ENCODE data around the gene SIPA1L3. TPM values are rescaled to one million over a fixed set of nuclear protein-coding genes. Genes with fewer than 3 reads are reported as not detected.

Gene SIPA1L3
- total RNA-seq, 1 donor from 2014 or later, result 26.9 TPM

DNA sequence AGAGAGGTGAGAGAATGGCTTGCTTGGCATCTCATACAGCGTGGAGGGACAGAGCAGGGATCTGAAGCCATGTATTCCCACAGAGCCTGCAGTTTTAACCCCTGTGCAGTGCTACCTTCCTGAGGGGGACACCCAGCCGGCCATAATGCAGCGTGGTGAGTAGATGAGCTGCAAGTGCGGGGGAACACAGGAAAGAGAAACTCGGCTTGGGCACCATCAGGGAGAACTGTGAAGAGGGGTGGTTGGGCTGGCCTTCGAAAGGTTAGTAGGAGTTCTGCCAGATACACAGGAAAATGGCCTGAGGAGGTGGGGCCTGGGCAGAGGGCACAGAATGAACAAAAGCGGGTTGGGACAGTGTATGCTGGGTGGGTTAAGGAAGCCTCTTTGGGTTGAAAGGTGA is 88.3 kb downstream of the SIPA1L3 start:
- Histone ChIP-seq H3K4me1 (ENCODE audit: insufficient read depth, low read length) (peaks cover 35% of the 10 kb centered on the region), H3K9ac (ENCODE audit: low read length) (no peak overlapping the region), H3K27ac (ENCODE audit: low read depth, low read length) (no peak overlapping the region), H3K4me2 (ENCODE audit: low read length) (no peak overlapping the region), H3K27me3 (ENCODE audit: insufficient read depth, low read length) (no peaks in the 10 kb centered on the region), H3K9me3 (ENCODE audit: insufficient read depth, low read depth, low read length) (no peaks in the 10 kb centered on the region), H3K79me2 (ENCODE audit: insufficient read depth, low read length) (peaks cover 50% of the 10 kb centered on the region), H4K20me1 (ENCODE audit: insufficient read depth, low read length) (no peaks in the 10 kb centered on the region), H3K4me3 (ENCODE audit: insufficient read depth, low read depth, low read length) (no peak overlapping the region), H3K36me3 (ENCODE audit: insufficient read depth, low read length) (no peaks in the 10 kb centered on the region), H2AFZ (ENCODE audit: low read depth, low read length) (no peak overlapping the region)
- Mint-ChIP-seq H3K4me1 (ENCODE audit: low read depth, unreplicated experiment) (peaks cover 28% of the 10 kb centered on the region), H3K36me3 (ENCODE audit: low read depth, unreplicated experiment) (peaks cover 10% of the 10 kb centered on the region), H3K4me3 (ENCODE audit: unreplicated experiment) (no peak overlapping the region), H3K27me3 (ENCODE audit: low read depth, unreplicated experiment) (no peaks in the 10 kb centered on the region), H3K9me3 (ENCODE audit: unreplicated experiment) (no peaks in the 10 kb centered on the region), H3K27ac (ENCODE audit: unreplicated experiment) (no peak overlapping the region)
- TF ChIP-seq EZH2 (IDR thresholded peaks at IDR 0.05; ENCODE audit: insufficient read depth, low read length), result no peak
- TF ChIP-seq, protein P1, sequence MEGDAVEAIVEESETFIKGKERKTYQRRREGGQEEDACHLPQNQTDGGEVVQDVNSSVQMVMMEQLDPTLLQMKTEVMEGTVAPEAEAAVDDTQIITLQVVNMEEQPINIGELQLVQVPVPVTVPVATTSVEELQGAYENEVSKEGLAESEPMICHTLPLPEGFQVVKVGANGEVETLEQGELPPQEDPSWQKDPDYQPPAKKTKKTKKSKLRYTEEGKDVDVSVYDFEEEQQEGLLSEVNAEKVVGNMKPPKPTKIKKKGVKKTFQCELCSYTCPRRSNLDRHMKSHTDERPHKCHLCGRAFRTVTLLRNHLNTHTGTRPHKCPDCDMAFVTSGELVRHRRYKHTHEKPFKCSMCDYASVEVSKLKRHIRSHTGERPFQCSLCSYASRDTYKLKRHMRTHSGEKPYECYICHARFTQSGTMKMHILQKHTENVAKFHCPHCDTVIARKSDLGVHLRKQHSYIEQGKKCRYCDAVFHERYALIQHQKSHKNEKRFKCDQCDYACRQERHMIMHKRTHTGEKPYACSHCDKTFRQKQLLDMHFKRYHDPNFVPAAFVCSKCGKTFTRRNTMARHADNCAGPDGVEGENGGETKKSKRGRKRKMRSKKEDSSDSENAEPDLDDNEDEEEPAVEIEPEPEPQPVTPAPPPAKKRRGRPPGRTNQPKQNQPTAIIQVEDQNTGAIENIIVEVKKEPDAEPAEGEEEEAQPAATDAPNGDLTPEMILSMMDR (IDR thresholded peaks at IDR 0.05; ENCODE audit: insufficient read depth, low read depth, low read length), result no peak
- no peak for FAIRE-seq
- no peak for DNase-seq (ENCODE audit: low read depth)

DNA sequence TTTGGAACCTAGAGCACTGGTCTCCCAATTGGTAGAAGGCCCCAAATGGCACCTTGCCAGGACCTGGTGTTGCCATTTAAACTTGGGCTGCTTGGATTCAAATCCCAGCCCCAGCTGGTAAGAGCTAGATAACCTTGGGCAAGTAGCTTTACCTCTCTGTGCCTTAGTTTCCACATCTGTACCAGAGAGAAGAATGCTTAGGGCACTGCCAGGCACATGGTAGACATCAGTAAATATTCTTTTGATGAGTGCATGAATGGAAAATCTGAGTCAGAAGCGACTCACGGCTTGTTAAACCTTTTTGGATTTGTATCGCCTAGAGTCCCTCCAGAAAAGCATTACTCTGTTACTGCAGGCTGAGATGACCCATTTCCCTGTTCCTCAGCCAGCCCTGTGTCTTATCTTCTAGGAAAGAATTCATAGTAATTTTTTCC is 90.9 kb downstream of the SIPA1L3 start:
- Histone ChIP-seq H3K4me2 (ENCODE audit: low read length) (peak overlapping the region; percentile 42), H3K4me3 (ENCODE audit: insufficient read depth, low read depth, low read length) (no peak overlapping the region), H3K27ac (ENCODE audit: low read depth, low read length) (peak overlapping the region; percentile 98), H3K27me3 (ENCODE audit: insufficient read depth, low read length) (no peaks in the 10 kb centered on the region), H3K79me2 (ENCODE audit: insufficient read depth, low read length) (peaks cover 44% of the 10 kb centered on the region), H4K20me1 (ENCODE audit: insufficient read depth, low read length) (no peaks in the 10 kb centered on the region), H3K9me3 (ENCODE audit: insufficient read depth, low read depth, low read length) (no peaks in the 10 kb centered on the region), H3K9ac (ENCODE audit: low read length) (peak overlapping the region; percentile 82), H3K36me3 (ENCODE audit: insufficient read depth, low read length) (no peaks in the 10 kb centered on the region), H3K4me1 (ENCODE audit: insufficient read depth, low read length) (peaks cover 31% of the 10 kb centered on the region), H2AFZ (ENCODE audit: low read depth, low read length) (no peak overlapping the region)
- Mint-ChIP-seq H3K4me1 (ENCODE audit: low read depth, unreplicated experiment) (peaks cover 23% of the 10 kb centered on the region), H3K9me3 (ENCODE audit: unreplicated experiment) (no peaks in the 10 kb centered on the region), H3K36me3 (ENCODE audit: low read depth, unreplicated experiment) (peaks cover 10% of the 10 kb centered on the region), H3K27me3 (ENCODE audit: low read depth, unreplicated experiment) (no peaks in the 10 kb centered on the region), H3K27ac (ENCODE audit: unreplicated experiment) (peak overlapping the region; percentile 96), H3K4me3 (ENCODE audit: unreplicated experiment) (no peak overlapping the region)
- TF ChIP-seq EZH2 (IDR thresholded peaks at IDR 0.05; ENCODE audit: insufficient read depth, low read length), result no peak
- TF ChIP-seq, protein P1 (IDR thresholded peaks at IDR 0.05; ENCODE audit: insufficient read depth, low read depth, low read length), result no peak
- DNase-seq (ENCODE audit: low read depth), result peak; percentile 97
- FAIRE-seq, result peak; percentile 49

DNA sequence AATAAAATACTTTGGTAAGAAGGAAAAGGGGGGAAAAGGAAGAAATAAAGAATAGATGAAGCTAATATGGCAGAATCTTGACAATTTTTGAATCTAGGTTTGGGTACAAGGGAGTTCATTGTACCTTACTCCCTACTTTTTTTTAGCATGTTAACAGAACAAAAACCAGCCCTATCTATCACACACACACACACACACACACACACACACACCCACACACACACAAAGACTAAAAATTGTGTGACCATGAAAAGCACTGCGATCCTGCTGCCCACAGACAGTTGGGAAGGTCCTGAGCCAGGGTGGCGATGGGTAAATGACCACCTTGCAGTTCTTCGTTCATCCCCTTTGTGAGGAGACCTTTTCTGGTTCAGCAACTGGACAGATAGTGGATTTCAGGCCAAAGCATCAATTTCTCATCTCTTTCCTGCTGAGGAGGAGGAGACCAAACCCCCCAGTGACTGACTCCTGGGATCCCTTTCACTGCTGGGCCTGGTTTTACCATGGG is 91.8 kb downstream of the SIPA1L3 start:
- H3K27me3 ChIP-seq (ENCODE audit: insufficient read depth, low read length), result no peaks in the 10 kb centered on the region
- no peaks in the 10 kb centered on the region for H3K9me3 Mint-ChIP-seq (ENCODE audit: unreplicated experiment)
- H3K27ac ChIP-seq (ENCODE audit: low read depth, low read length), result peak overlapping the region; percentile 98
- H3K4me1 Mint-ChIP-seq (ENCODE audit: low read depth, unreplicated experiment), result peaks cover 23% of the 10 kb centered on the region
- H3K27ac Mint-ChIP-seq (ENCODE audit: unreplicated experiment), result peak overlapping the region; percentile 96
- no peak overlapping the region for H3K4me3 ChIP-seq (ENCODE audit: insufficient read depth, low read depth, low read length)
- TF ChIP-seq, protein P1 (IDR thresholded peaks at IDR 0.05; ENCODE audit: insufficient read depth, low read depth, low read length), result no peak
- no peak for TF ChIP-seq EZH2 (IDR thresholded peaks at IDR 0.05; ENCODE audit: insufficient read depth, low read length)
- peak overlapping the region; percentile 82 for H3K9ac ChIP-seq (ENCODE audit: low read length)
- no peak overlapping the region for H2AFZ ChIP-seq (ENCODE audit: low read depth, low read length)
- peaks cover 10% of the 10 kb centered on the region for H3K36me3 Mint-ChIP-seq (ENCODE audit: low read depth, unreplicated experiment)
- no peaks in the 10 kb centered on the region for H3K27me3 Mint-ChIP-seq (ENCODE audit: low read depth, unreplicated experiment)
- no peak for FAIRE-seq
- H3K79me2 ChIP-seq (ENCODE audit: insufficient read depth, low read length), result peaks cover 41% of the 10 kb centered on the region
- no peaks in the 10 kb centered on the region for H3K9me3 ChIP-seq (ENCODE audit: insufficient read depth, low read depth, low read length)
- peak overlapping the region; percentile 42 for H3K4me2 ChIP-seq (ENCODE audit: low read length)
- no peaks in the 10 kb centered on the region for H3K36me3 ChIP-seq (ENCODE audit: insufficient read depth, low read length)
- H3K4me3 Mint-ChIP-seq (ENCODE audit: unreplicated experiment), result no peak overlapping the region
- H4K20me1 ChIP-seq (ENCODE audit: insufficient read depth, low read length), result no peaks in the 10 kb centered on the region
- peaks cover 40% of the 10 kb centered on the region for H3K4me1 ChIP-seq (ENCODE audit: insufficient read depth, low read length)
- no peak for DNase-seq (ENCODE audit: low read depth)
